Activated CD8-positive, alpha-beta T cell treated with anti-CD3 and anti-CD28 coated beads for 36 hours (primary cell): ENCODE data around the gene SDR9C7. TPM values are rescaled to one million over a fixed set of nuclear protein-coding genes. Genes with fewer than 3 reads are reported as not detected.

Experiments
- ATAC-seq: fragments of 200-7000 bp; cut with Tn5 transposase; one replicate; pipeline ENCODE4 v1.10.0; 2021; ENCODE audit warnings: mild to moderate bottlenecking, moderate library complexity
- CTCF ChIA-PET: fragments of 350-600 bp; sonication (Branson Sonifier 250); formaldehyde crosslinking; loops from one replicate; lab custom pipeline; 2021; ENCODE audit warnings: antibody characterized with exemption; lab: Charles Lee
- POLR2A ChIA-PET: fragments of 350-600 bp; sonication (Branson Sonifier 250); formaldehyde crosslinking; loops from one replicate; lab custom pipeline; 2021; ENCODE audit warnings: antibody characterized with exemption; lab: Charles Lee
- DNase-seq: peaks from one replicate; pipeline ENCODE4 v3.0.0-alpha.2; 2020
- H3K27ac Mint-ChIP-seq: one replicate; pipeline ENCODE4 v1.8.0; 2021; ENCODE audit warnings: mild to moderate bottlenecking, mixed read lengths
- H3K27me3 Mint-ChIP-seq: one replicate; pipeline ENCODE4 v1.8.0; 2021; ENCODE audit warnings: mixed read lengths
- H3K36me3 Mint-ChIP-seq: one replicate; pipeline ENCODE4 v1.8.0; 2021; ENCODE audit warnings: low read depth, mixed read lengths
- H3K4me1 Mint-ChIP-seq: one replicate; pipeline ENCODE4 v1.8.0; 2021; ENCODE audit warnings: low read depth, mixed read lengths
- H3K4me3 Mint-ChIP-seq: one replicate; pipeline ENCODE4 v1.8.0; 2021; ENCODE audit warnings: mild to moderate bottlenecking, moderate library complexity, mixed read lengths
- H3K9me3 Mint-ChIP-seq: one replicate; pipeline ENCODE4 v1.8.0; 2021; ENCODE audit warnings: mixed read lengths
- intact Hi-C: fragments of 100-400 bp; cut with micrococcal nuclease; formaldehyde crosslinking; loops from one replicate; pipeline ENCODE4 v1.10.0; 2022
- total RNA-seq, 2 experiments: library from RNA; stranded (reverse); gene quantifications; one replicate each; pipeline ENCODE4 v1.2.3, GENCODE V29; 2021
- TF ChIP-seq, protein P1 (sequence below): fragments of 200-600 bp; IDR thresholded peaks from one replicate; pipeline ENCODE4 v1.8.0; 2022; ENCODE audit warnings: antibody characterized with exemption, mild to moderate bottlenecking

SDR9C7 gene
- total RNA-seq, 2 experiments from 2014 or later = not detected

DNA sequence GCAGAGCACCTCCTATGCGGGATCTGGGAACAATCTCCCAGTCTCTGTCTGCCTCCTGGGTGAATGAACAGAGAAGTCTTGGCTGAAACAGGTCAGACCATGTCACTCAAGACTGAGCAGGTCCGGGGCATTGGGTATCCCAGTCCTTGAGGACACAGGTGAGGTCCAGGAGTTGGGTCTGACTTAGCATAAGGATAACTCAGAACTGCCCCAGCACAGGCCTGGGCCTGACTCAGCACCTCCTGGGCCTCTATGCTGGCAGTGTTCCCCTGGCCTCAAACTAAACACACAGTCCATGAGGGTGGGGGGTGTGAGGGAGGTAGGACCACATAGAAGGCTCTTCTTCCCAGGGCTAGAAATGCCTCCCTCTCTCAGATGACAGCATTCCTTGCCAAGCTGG, 1.5 kb upstream of the SDR9C7 start:
- Mint-ChIP-seq H3K4me3 (no peak overlapping the region), H3K27me3 (peaks cover 6% of the 10 kb centered on the region), H3K27ac (no peak overlapping the region), H3K4me1 (no peaks in the 10 kb centered on the region), H3K36me3 (no peaks in the 10 kb centered on the region), H3K9me3 (no peaks in the 10 kb centered on the region)
- ATAC-seq (no peak), DNase-seq (no peak)
- intact Hi-C loops = no loop called here
- ChIA-PET CTCF (no interaction called here), POLR2A (no interaction called here)
- TF ChIP-seq, protein P1, sequence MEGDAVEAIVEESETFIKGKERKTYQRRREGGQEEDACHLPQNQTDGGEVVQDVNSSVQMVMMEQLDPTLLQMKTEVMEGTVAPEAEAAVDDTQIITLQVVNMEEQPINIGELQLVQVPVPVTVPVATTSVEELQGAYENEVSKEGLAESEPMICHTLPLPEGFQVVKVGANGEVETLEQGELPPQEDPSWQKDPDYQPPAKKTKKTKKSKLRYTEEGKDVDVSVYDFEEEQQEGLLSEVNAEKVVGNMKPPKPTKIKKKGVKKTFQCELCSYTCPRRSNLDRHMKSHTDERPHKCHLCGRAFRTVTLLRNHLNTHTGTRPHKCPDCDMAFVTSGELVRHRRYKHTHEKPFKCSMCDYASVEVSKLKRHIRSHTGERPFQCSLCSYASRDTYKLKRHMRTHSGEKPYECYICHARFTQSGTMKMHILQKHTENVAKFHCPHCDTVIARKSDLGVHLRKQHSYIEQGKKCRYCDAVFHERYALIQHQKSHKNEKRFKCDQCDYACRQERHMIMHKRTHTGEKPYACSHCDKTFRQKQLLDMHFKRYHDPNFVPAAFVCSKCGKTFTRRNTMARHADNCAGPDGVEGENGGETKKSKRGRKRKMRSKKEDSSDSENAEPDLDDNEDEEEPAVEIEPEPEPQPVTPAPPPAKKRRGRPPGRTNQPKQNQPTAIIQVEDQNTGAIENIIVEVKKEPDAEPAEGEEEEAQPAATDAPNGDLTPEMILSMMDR = no peak

DNA sequence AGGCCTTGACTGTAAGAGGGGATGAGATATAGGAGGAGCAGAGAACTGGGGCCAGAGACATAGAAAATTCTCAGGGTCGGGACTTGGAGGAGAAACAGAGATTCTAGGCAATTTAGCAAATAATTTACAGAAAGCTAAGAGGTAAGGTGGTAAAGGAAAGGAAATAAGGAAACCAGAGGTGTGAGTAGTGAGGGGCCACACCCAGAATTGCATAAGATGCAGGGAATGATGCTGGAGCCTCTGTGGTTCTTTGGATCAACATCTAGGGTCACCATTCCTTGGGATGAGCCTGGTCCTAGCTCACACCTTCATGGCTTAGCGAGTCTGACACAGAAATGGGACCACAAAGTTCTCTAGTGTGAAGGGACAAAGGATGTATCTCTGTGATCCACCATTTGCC, 949 bp upstream of the SDR9C7 start:
- Mint-ChIP-seq H3K27me3 (peaks cover 6% of the 10 kb centered on the region), H3K4me3 (no peak overlapping the region), H3K9me3 (no peaks in the 10 kb centered on the region), H3K27ac (no peak overlapping the region), H3K36me3 (no peaks in the 10 kb centered on the region), H3K4me1 (no peaks in the 10 kb centered on the region)
- no peak for DNase-seq
- TF ChIP-seq, protein P1 = no peak
- no peak for ATAC-seq
- intact Hi-C loops = no loop called here
- CTCF ChIA-PET = no interaction called here
- POLR2A ChIA-PET = no interaction called here

DNA sequence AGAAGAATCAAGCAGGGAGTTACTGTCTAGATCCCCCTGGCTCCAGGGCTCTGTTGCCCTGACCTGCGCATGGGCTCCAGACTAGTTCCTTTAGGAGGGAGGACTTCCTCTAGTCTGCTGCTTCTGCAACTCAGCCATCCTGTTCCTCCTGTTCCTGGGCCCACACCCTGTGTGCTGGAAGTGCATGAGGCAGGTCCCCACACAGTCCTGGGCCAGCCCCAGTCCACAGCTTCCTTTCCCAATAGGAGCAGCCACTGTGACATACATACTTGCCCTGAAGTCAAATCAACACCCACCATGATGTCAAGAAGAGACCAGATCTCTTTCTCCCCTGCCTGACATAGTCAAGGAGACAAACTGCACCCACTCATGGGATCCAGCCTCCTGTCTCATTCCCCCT, 1.3 kb downstream of the SDR9C7 start:
- ChIA-PET POLR2A (no interaction called here), CTCF (interaction anchor here (0.8 to 1.3 kb wide), 3 partner anchors 15 to 191 kb away, joined by 3 read pairs; no protein-coding TSS in a partner anchor)
- TF ChIP-seq, protein P1 = no peak
- peaks cover 6% of the 10 kb centered on the region for H3K27me3 Mint-ChIP-seq
- ATAC-seq (no peak), DNase-seq (no peak)
- H3K9me3 Mint-ChIP-seq = no peaks in the 10 kb centered on the region
- no peak overlapping the region for H3K4me3 Mint-ChIP-seq
- no peaks in the 10 kb centered on the region for H3K36me3 Mint-ChIP-seq
- H3K4me1 Mint-ChIP-seq = no peaks in the 10 kb centered on the region
- intact Hi-C loops = no loop called here
- H3K27ac Mint-ChIP-seq = no peak overlapping the region

DNA sequence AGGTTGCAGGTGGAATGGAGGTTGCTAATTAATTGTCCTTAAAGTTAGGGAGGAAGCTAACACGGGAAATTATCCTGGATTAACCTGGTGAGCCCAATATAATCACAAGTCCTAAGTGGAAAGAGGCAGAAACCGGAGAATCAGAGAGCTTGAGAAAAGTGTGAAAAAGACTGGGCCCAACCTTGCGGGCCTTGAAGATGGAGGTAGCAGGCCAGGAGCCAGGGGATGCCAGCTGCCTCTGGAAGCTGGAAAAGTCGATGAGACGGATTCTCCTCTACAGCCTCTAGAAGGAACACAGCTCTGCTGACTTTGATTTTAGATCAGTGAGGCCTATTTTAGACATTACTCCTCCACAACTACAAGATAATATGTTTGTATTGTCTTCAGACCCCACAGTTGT, 2.1 kb downstream of the SDR9C7 start:
- Mint-ChIP-seq H3K36me3 (no peaks in the 10 kb centered on the region), H3K27ac (no peak overlapping the region), H3K4me3 (no peak overlapping the region), H3K4me1 (no peaks in the 10 kb centered on the region), H3K27me3 (peaks cover 5% of the 10 kb centered on the region), H3K9me3 (no peaks in the 10 kb centered on the region)
- ChIA-PET CTCF (interaction anchor here (0.8 to 1.3 kb wide), 4 partner anchors 15 to 191 kb away, joined by 3 read pairs; no protein-coding TSS in a partner anchor), POLR2A (no interaction called here)
- DNase-seq (no peak), ATAC-seq (no peak)
- TF ChIP-seq, protein P1 = no peak
- intact Hi-C loops = no loop called here

DNA sequence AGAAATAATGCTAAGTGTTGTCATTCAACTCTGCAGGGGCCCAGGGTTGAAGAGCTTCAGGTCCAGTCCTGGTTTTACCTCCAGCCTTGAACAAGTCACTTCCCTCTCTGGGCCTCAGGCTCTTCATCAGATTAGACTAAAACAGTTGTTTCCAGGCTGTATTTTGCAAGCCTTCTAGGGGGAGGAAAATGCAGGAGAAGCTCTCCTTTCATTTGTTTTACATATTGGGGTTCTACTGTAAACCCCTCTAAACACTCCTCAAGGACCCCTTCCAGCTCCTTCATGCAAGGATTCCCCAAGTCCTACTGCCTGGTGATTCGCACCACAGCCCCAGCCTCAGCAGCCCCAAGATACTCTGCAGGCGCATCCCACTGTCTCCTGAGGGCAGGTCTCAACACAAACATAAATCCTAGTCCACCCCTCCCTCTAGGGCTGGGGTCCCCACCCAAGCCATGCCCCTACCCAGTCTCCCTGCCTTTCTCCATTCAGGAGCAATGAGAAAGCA, 2.7 kb downstream of the SDR9C7 start:
- Mint-ChIP-seq H3K27me3 (peaks cover 2% of the 10 kb centered on the region), H3K9me3 (no peaks in the 10 kb centered on the region), H3K4me1 (no peaks in the 10 kb centered on the region), H3K4me3 (no peak overlapping the region), H3K36me3 (no peaks in the 10 kb centered on the region), H3K27ac (no peak overlapping the region)
- CTCF ChIA-PET = interaction anchor here (0.9 to 1.3 kb wide), 4 partner anchors 16 to 192 kb away, joined by 3 read pairs; no protein-coding TSS in a partner anchor
- intact Hi-C loops = no loop called here
- ATAC-seq = peak; percentile 58
- peak; percentile 18 for DNase-seq
- POLR2A ChIA-PET = no interaction called here
- TF ChIP-seq, protein P1 = no peak
